Fibroblast of skin of back (primary cell): ENCODE data around the gene SUB1.
"Not testable (repeated sequence)": the region's sequence is repeated elsewhere in the genome, so short reads cannot be mapped to it uniquely, and the experiment has no call there.

Experiments used
- DNase-seq: peaks from one replicate; pipeline ENCODE4 v3.0.0-alpha.2; 2013

The SUB1 gene

GRCh38 chr5:32566319-32567111 lies 18.8 kb upstream of the SUB1 start:
- no peak for DNase-seq

GRCh38 chr5:32571128-32571527 lies 14.2 kb upstream of the SUB1 start:
- no peak for DNase-seq

- no peak for DNase-seq
Observed at GRCh38 chr5:32572778-32573480, 12.4 kb upstream of the SUB1 start.

- DNase-seq, result not testable (repeated sequence)
Observed at GRCh38 chr5:32573481-32573854, 11.9 kb upstream of the SUB1 start.

- peak; percentile 34 for DNase-seq
Observed at GRCh38 chr5:32574540-32575175, 10.7 kb upstream of the SUB1 start.

GRCh38 chr5:32578363-32578762 lies 7.0 kb upstream of the SUB1 start:
- no peak for DNase-seq

- DNase-seq, result no peak
Observed at GRCh38 chr5:32578764-32579163, 6.6 kb upstream of the SUB1 start.

- no peak for DNase-seq
Observed at GRCh38 chr5:32581010-32581785, 4.2 kb upstream of the SUB1 start.

GRCh38 chr5:32583582-32584232 lies 1.6 kb upstream of the SUB1 start:
- DNase-seq, result no peak

- no peak for DNase-seq
Observed at GRCh38 chr5:32584646-32585045, 711 bp upstream of the SUB1 start.

- no peak for DNase-seq
Observed at GRCh38 chr5:32585122-32585445, 273 bp upstream of the SUB1 start.

- no peak for DNase-seq
Observed at GRCh38 chr5:32586276-32586599, 881 bp downstream of the SUB1 start.

- no peak for DNase-seq
Observed at GRCh38 chr5:32587067-32587551, 1.8 kb downstream of the SUB1 start.

GRCh38 chr5:32589416-32589815 lies 4.1 kb downstream of the SUB1 start:
- no peak for DNase-seq

GRCh38 chr5:32589942-32590869 lies 4.8 kb downstream of the SUB1 start:
- DNase-seq, result peak; percentile 66

- no peak for DNase-seq
Observed at GRCh38 chr5:32595118-32595517, 9.8 kb downstream of the SUB1 start.

- no peak for DNase-seq
Observed at GRCh38 chr5:32597041-32597629, 11.8 kb downstream of the SUB1 start.

GRCh38 chr5:32598260-32598937 lies 13.0 kb downstream of the SUB1 start:
- DNase-seq, result no peak

GRCh38 chr5:32598997-32599549 lies 13.7 kb downstream of the SUB1 start:
- DNase-seq, result no peak

GRCh38 chr5:32600054-32600622 lies 14.8 kb downstream of the SUB1 start:
- peak; percentile 91 for DNase-seq
